Cerebellar cortex (tissue), 1 donor: ENCODE data around the gene NKAIN4.
A peak's percentile ranks its signal among the peaks of the same experiment; 100 is the strongest.

Source experiments
- DNase-seq: peaks from one replicate; pipeline ENCODE4 v3.0.0-alpha.2; 2015; ENCODE audit warnings: low spot score

The NKAIN4 gene

GRCh38 chr20:63288581-63289251 is 34.5 kb upstream of the NKAIN4 start:
- DNase-seq, result no peak

GRCh38 chr20:63287697-63288580 is 33.7 kb upstream of the NKAIN4 start:
- no peak for DNase-seq

GRCh38 chr20:63286781-63287696 is 32.8 kb upstream of the NKAIN4 start:
- no peak for DNase-seq

GRCh38 chr20:63285636-63286615 is 31.7 kb upstream of the NKAIN4 start:
- DNase-seq, result no peak

GRCh38 chr20:63284981-63285524 is 30.8 kb upstream of the NKAIN4 start:
- no peak for DNase-seq

GRCh38 chr20:63284544-63284949 is 30.3 kb upstream of the NKAIN4 start:
- no peak for DNase-seq

- DNase-seq, result no peak
Measured at GRCh38 chr20:63284083-63284440, 29.8 kb upstream of the NKAIN4 start.

GRCh38 chr20:63283397-63284082 is 29.3 kb upstream of the NKAIN4 start:
- no peak for DNase-seq

- peak; percentile 52 for DNase-seq
Measured at GRCh38 chr20:63282946-63283345, 28.7 kb upstream of the NKAIN4 start.

- DNase-seq, result no peak
Measured at GRCh38 chr20:63281742-63282665, 27.7 kb upstream of the NKAIN4 start.

GRCh38 chr20:63280929-63281545 is 26.8 kb upstream of the NKAIN4 start:
- no peak for DNase-seq

- DNase-seq, result no peak
Measured at GRCh38 chr20:63280371-63280770, 26.1 kb upstream of the NKAIN4 start.

GRCh38 chr20:63279931-63280330 is 25.7 kb upstream of the NKAIN4 start:
- no peak for DNase-seq

- no peak for DNase-seq
Measured at GRCh38 chr20:63278661-63279060, 24.4 kb upstream of the NKAIN4 start.

GRCh38 chr20:63277466-63278272 is 23.4 kb upstream of the NKAIN4 start:
- DNase-seq, result no peak

- no peak for DNase-seq
Measured at GRCh38 chr20:63276956-63277355, 22.7 kb upstream of the NKAIN4 start.

GRCh38 chr20:63275825-63276224 is 21.6 kb upstream of the NKAIN4 start:
- no peak for DNase-seq
